Ovary (tissue), 9 donors: ENCODE results near the gene TUG1. TPM values are rescaled to one million over a fixed set of nuclear protein-coding genes. Genes with fewer than 3 reads are reported as not detected.

Experiments
- DNase-seq, 5 donors: peaks; one replicate each; pipeline ENCODE4 v3.0.0-alpha.2; 2019 to 2020
- H3K27ac ChIP-seq, 2 donors: fragments of 200-600 bp; one replicate each; pipeline versions ENCODE4 v1.5.1 to v1.8.0; 2019 to 2022
- H3K27me3 ChIP-seq: fragments of 200-600 bp; one replicate; pipeline ENCODE4 v1.8.0; 2022
- H3K36me3 ChIP-seq: fragments of 200-600 bp; sonication (generic); one replicate; pipeline ENCODE4 v1.5.1; 2019
- H3K4me1 ChIP-seq: one replicate; pipeline ENCODE4 v1.8.1; 2013; ENCODE audit warnings: mild to moderate bottlenecking, moderate library complexity; ENCODE audit not compliant: insufficient read depth
- H3K4me3 ChIP-seq: fragments of 200-600 bp; sonication (generic); one replicate; pipeline ENCODE4 v1.5.1; 2017
- H3K9me3 ChIP-seq, 2 donors: fragments of 200-600 bp in 1 of 2; sonication (generic) in 1 of 2; one replicate each; pipeline versions ENCODE4 v1.5.1 to v1.8.1; 2013 to 2019; ENCODE audit warnings: mild to moderate bottlenecking in 1 of 2, moderate library complexity in 1 of 2
- EP300 ChIP-seq: sonication (generic); formaldehyde crosslinking; IDR thresholded peaks from one replicate; pipeline ENCODE4 v1.6.1; 2017; ENCODE audit warnings: antibody characterized with exemption
- POLR2A ChIP-seq: fragments of 450-650 bp; IDR thresholded peaks from one replicate; pipeline ENCODE4 v1.6.1; 2017; ENCODE audit warnings: antibody characterized with exemption, mild to moderate bottlenecking, moderate library complexity
- WGBS, 3 donors: extraction: QIAGEN DNeasy Blood & Tissue Kit in 1 of 3; methylation state at CpG; one replicate each; pipeline versions ENCODE4 v1.1.5 to v1.1.7; 2013 to 2017; 5-methylcytosine and 5-hydroxymethylcytosine counted together
- intact Hi-C, 4 donors: fragments of 100-400 bp; cut with DNase I; formaldehyde crosslinking; loops; one replicate each; pipeline versions ENCODE4 v1.11.0 to v1.15.1; 2022 to 2023
- polyA plus RNA-seq, 2 donors: library from polyadenylated mRNA; stranded (reverse); fragments of 200-250 nt in 1 of 2; fragments of 350-450 nt in 1 of 2; fragmentation: Illumina TruSeq in 1 of 2; extraction: RNeasy Lipid Tissue Mini Kit (QIAGEN cat#74804) in 1 of 2; gene quantifications; one replicate each; pipeline ENCODE4 v1.2.3, GENCODE V29; 2013 to 2014
- total RNA-seq, 7 donors: library from RNA; depleted of rRNA in 2 of 7; stranded (reverse); fragments of >200 nt in 2 of 7; fragmentation: NEBNext Ultra II Directional in 3 of 7; extraction: Animal tissue kit (Norgen Biotek cat#: 25700) in 3 of 7; gene quantifications; one replicate each; pipeline versions ENCODE4 v1.1.0 to v1.2.4, GENCODE V29; 2016 to 2023
- TF ChIP-seq, protein P1 (sequence below), 3 donors: fragments of 450-650 bp in 2 of 3; fragments of 200-600 bp in 1 of 3; IDR thresholded peaks; one replicate each; pipeline versions ENCODE4 v1.5.1 to v1.8.0; 2016 to 2022; ENCODE audit warnings: antibody characterized with exemption in 3 of 3, mild to moderate bottlenecking in 1 of 3
- donor health status: DM: no; HTN: no; CAD: no; lungs with moderate emphysema.
- donor health status: DM: no; HTN: no; CAD: no.
- donor health status: Bipolar disorder and iron deficiency.
- donor health status: DM: yes; HTN: yes; CAD: no.
- donor health status: DM: no; HTN: no; CAD: no.
- donor health status: DM: yes; HTN: yes; CAD: no.

TUG1 gene
- total and polyA plus RNA-seq, 9 donors: 44.9 to 114 (median 78.7) TPM

DNA sequence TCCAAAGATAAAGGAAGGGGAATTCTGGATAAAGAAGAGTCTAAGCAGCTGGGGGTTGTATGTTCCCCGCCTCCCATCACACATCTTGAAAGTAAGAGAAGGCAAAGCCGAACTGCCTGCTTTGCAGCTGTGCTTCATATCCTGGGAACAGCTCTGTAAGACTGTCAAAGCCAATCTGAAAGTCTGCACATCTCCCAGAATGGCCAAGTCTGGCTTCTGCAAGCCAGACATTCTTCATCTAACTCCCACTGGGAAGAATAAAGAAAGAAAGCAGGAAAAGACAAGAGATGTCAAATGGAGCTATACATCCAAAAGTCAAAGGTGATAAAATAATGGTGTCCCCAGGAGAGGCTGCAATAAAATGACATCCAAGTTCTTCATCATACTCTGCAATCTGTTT, 15.9 kb upstream of the TUG1 start:
- DNase-seq: no peak
- 89 to 95% (median 91%) methylated on average over 2 of the region's 2 CpGs for WGBS, 3 donors
- Histone ChIP-seq H3K4me1 (no peaks in the 10 kb centered on the region), H3K36me3 (no peaks in the 10 kb centered on the region), H3K27me3 (no peaks in the 10 kb centered on the region), H3K27ac (no peak overlapping the region), H3K9me3 (no peaks in the 10 kb centered on the region), H3K4me3 (no peak overlapping the region)
- intact Hi-C loops: no loop called here
- no peak for TF ChIP-seq POLR2A
- no peak for TF ChIP-seq EP300
- TF ChIP-seq, protein P1, sequence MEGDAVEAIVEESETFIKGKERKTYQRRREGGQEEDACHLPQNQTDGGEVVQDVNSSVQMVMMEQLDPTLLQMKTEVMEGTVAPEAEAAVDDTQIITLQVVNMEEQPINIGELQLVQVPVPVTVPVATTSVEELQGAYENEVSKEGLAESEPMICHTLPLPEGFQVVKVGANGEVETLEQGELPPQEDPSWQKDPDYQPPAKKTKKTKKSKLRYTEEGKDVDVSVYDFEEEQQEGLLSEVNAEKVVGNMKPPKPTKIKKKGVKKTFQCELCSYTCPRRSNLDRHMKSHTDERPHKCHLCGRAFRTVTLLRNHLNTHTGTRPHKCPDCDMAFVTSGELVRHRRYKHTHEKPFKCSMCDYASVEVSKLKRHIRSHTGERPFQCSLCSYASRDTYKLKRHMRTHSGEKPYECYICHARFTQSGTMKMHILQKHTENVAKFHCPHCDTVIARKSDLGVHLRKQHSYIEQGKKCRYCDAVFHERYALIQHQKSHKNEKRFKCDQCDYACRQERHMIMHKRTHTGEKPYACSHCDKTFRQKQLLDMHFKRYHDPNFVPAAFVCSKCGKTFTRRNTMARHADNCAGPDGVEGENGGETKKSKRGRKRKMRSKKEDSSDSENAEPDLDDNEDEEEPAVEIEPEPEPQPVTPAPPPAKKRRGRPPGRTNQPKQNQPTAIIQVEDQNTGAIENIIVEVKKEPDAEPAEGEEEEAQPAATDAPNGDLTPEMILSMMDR (IDR thresholded peaks at IDR 0.05): no peak

DNA sequence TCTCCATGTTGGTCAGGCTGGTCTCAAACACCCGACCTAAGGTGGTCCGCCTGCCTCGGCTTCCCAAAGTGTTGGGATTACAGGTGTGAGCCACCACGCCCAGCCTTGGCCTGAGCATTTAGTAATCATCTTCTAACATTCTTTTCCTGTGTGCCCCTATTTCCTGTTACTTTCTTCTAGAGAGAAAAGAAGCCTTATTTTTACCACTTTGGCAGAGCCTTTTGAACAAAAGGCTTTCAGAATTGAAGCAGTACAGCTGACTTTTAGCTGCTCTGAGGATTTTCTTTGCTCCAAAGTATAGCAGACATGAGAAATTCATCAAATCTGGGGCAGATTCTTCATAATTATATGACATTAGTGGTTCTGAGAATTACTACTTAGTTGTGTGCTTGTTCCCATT, 13.9 kb upstream of the TUG1 start:
- no peaks in the 10 kb centered on the region for H3K9me3 ChIP-seq
- intact Hi-C loops: no loop called here
- no peak overlapping the region for H3K4me3 ChIP-seq
- no peak for DNase-seq
- WGBS, 3 donors: 97 to 98% (median 97%) methylated on average over 4 of the region's 4 CpGs
- TF ChIP-seq EP300: no peak
- TF ChIP-seq, protein P1 (IDR thresholded peaks at IDR 0.05): no peak
- TF ChIP-seq POLR2A: no peak
- no peaks in the 10 kb centered on the region for H3K4me1 ChIP-seq
- H3K27ac ChIP-seq: no peak overlapping the region
- no peaks in the 10 kb centered on the region for H3K36me3 ChIP-seq
- no peaks in the 10 kb centered on the region for H3K27me3 ChIP-seq

DNA sequence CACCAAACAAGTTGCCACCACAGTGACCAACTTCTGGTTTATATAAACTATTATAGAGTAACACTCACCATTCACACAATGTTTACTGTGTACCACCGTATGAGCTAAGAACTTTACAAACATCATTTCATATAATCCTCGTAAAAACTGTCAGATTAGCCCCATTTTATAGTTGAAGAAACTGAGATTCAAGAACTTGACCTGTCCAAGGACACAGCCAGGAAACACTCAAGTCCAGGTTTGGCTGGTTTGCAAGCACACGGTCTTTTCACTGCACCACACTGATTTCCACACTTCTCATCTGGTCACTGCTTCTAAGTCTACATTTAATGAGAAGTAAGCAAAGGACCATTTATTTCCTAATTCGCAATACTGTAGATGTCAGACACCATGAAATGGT, 4.2 kb upstream of the TUG1 start:
- DNase-seq: no peak
- Histone ChIP-seq H3K9me3 (no peaks in the 10 kb centered on the region), H3K4me1 (no peaks in the 10 kb centered on the region), H3K27ac (no peak overlapping the region), H3K4me3 (no peak overlapping the region), H3K36me3 (no peaks in the 10 kb centered on the region), H3K27me3 (no peaks in the 10 kb centered on the region)
- intact Hi-C loops: loop anchor here (5.0 to 10.0 kb wide), 3 partner anchors 80 to 122 kb away; partner anchors contain the start of gene SMTN (in 1 of the 4)
- WGBS, 3 donors: 94% methylated on average over 4 of the region's 4 CpGs
- TF ChIP-seq, protein P1 (IDR thresholded peaks at IDR 0.05): no peak
- no peak for TF ChIP-seq POLR2A

DNA sequence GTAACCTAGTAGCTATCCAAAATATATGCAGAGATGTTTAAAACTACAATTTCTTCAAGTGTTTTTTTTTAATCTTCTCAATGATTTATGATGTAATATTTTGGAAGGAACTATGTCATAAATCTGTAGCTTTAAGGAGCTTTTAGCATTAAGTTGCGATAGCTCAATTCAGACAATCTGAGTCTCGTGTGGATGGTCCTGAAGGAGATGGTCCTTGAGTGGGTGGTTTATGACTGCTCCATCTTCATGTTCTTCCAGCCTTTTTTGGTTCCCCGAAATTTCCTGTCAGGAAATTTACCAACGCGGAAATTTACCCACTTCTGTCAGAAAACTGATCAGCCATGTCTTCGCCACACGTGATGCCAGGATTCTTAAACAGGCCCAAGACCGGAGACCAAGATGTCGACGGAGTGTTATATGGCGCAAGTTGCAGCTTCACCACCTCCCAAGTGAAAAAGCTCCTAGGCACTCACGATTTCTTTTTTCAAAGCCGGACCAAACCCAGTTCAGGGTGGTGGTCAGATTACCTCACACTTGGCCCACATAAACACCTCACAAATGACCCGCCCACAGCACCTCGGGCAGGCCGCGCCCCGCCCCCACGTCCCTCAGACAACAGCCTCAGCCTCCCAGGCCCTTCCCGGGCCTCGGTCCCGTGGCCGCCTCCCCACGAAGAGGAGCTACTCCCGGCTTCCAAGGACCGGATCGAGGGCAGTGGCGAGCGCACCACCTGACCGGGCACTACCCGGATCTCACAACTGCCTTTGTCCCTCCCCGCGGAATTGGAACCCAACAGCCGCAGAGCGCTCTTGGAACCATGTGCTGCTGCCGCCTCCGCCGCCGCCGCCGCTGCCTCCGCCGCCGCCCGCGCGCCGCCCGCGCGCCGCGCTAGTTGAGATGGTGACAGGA, 796 bp upstream of the TUG1 start, which contains the start of gene MORC2:
Gene MORC2, minus strand, starts transcription at position 760 of the 909 bp plus-strand sequence. CDS start 885 bp downstream, outside the sequence.
- Histone ChIP-seq H3K4me1 (peaks cover 3% of the 10 kb centered on the region), H3K27me3 (no peaks in the 10 kb centered on the region), H3K36me3 (no peaks in the 10 kb centered on the region), H3K4me3 (peak within 1 kb of the TSS; percentile 89), H3K9me3 (peaks cover 0 to 16% of the 10 kb centered on the region in 2 donors), H3K27ac (peak within 1 kb of the TSS; percentile 85 to 88)
- WGBS, 3 donors: 16 to 27% (median 17%) methylated on average over 30 to 53 of the region's 53 CpGs
- intact Hi-C loops: loop anchor here (5.0 to 10.0 kb wide), 3 partner anchors 77 to 119 kb away; partner anchors contain the start of gene SMTN (in 1 of the 4)
- peak in 4 of 5 donors; percentile 55 to 72 (median 66) for DNase-seq
- TF ChIP-seq EP300: no peak
- TF ChIP-seq POLR2A: no peak
- TF ChIP-seq, protein P1 (IDR thresholded peaks at IDR 0.05): no peak
